GM12891 (cell line): ENCODE results near the gene POU3F2.
A peak's percentile ranks its signal among the peaks of the same experiment; 100 is the strongest.

Experiments
- DNase-seq: peaks from one replicate; pipeline ENCODE4 v3.0.0; 2011; ENCODE audit warnings: low spot score; ENCODE audit not compliant: insufficient read length
- FAIRE-seq: peaks from 2 replicates; lab custom pipeline; 2011; peaks lifted over from hg19 to GRCh38; lab: Jason Lieb, UNC
- PAX5 ChIP-seq: IDR thresholded peaks from 2 replicates; pipeline ENCODE4 v1.6.1; 2011; ENCODE audit warnings: low read length, moderate library complexity, mild to moderate bottlenecking; ENCODE audit not compliant: insufficient read depth, severe bottlenecking
- POLR2A ChIP-seq: IDR thresholded peaks from 2 replicates; pipeline ENCODE4 v1.6.1; 2011; ENCODE audit warnings: low read depth, low read length, control low read depth
- POLR2AphosphoS5 ChIP-seq: IDR thresholded peaks from 2 replicates; pipeline ENCODE4 v1.6.1; 2011; ENCODE audit warnings: low read depth, low read length, control low read depth
- POU2F2 ChIP-seq: IDR thresholded peaks from 2 replicates; pipeline ENCODE4 v1.6.1; 2011; ENCODE audit warnings: low read depth, mild to moderate bottlenecking, control low read depth, low read length, moderate library complexity
- SPI1 ChIP-seq: IDR thresholded peaks from 2 replicates; pipeline ENCODE4 v1.6.1; 2011; ENCODE audit warnings: low read depth, low read length, control low read depth
- TAF1 ChIP-seq: IDR thresholded peaks from 2 replicates; pipeline ENCODE4 v1.6.1; 2011; ENCODE audit warnings: low read depth, low read length, control low read depth

The POU3F2 gene

DNA sequence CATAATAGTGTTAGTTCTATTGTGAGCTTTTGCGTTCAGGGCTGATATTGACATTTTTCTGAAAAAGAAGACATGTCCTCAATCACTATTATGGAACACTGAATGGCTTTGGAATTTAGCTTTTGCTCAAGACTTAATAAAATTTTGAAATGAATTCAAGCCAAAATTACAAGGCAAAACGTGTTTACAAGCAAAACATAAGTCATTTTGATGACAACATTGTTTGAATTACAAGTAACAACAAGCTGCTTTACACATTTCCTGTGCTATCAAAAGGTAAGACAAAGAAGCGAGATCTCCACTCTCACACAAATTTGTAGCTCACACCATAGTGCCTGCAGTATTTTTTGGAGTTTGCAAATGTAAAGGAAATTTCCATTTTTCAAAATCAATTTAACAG lies 37.4 kb downstream of the POU3F2 start:
- no peak for TF ChIP-seq POU2F2
- TF ChIP-seq TAF1 = no peak
- TF ChIP-seq POLR2AphosphoS5 = no peak
- no peak for TF ChIP-seq PAX5
- TF ChIP-seq SPI1 = no peak
- TF ChIP-seq POLR2A = no peak
- FAIRE-seq (no peak), DNase-seq (no peak)

DNA sequence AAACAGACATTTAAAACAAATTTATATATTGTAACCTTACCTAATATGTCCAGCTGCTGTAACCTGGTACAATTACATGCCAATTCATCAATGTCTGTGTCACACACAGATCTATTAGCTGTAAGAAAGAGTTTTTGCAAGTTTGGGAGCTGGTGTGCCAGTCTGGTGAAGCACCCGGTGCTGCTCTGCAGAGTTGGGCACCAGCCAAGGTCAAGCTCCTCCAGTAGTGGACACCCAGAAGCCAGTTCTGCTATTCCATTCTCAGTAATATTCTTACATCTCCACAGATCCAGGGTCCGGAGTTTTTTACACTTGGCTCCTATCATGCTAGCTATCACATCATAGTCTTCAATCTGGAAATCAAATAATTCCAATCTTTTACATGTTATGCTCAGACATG lies 41.0 kb downstream of the POU3F2 start:
- DNase-seq = no peak
- FAIRE-seq = no peak
- TF ChIP-seq POLR2A (no peak), PAX5 (no peak), TAF1 (no peak), POU2F2 (no peak), POLR2AphosphoS5 (no peak), SPI1 (no peak)

DNA sequence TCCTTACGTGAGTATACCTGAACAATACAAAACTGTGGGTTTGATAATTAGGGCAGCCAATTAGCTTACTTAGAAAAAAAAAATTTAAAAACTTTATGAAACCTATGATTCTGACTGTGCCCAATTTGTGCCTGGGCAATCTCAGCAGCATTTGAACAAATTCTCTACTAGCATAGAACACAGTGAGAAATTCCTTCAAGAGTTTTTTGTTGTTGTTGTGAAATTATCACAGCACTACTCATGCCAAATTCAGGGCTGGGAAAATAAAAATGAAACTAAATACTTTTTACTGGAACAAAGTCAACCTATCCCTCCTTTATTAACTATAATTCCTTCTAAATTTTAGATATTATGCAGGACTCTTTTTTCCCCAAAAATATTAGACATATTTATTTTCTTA lies 42.9 kb downstream of the POU3F2 start:
- no peak for TF ChIP-seq PAX5
- no peak for TF ChIP-seq SPI1
- TF ChIP-seq POLR2A = no peak
- no peak for TF ChIP-seq TAF1
- TF ChIP-seq POLR2AphosphoS5 = no peak
- TF ChIP-seq POU2F2 = no peak
- FAIRE-seq = no peak
- no peak for DNase-seq

DNA sequence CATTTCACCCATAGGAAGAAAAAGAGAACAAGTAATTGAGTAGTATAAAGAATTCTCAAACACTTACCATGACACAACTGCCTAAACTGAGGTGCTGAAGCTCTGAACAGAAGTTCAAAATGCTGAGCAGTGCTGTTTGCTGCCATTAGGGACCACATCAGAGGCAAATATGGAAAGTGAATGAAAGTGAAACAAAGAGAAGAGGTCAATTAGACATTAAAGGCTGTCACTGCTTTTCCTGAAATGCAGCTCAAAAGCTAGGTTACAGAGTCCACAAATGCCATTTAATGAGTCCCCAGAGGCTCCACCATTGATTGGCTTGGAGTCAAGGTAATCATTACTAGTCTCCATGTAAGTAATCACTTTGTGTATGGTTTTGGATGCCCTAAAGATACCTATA lies 46.1 kb downstream of the POU3F2 start:
- FAIRE-seq (peak; percentile 52), DNase-seq (no peak)

DNA sequence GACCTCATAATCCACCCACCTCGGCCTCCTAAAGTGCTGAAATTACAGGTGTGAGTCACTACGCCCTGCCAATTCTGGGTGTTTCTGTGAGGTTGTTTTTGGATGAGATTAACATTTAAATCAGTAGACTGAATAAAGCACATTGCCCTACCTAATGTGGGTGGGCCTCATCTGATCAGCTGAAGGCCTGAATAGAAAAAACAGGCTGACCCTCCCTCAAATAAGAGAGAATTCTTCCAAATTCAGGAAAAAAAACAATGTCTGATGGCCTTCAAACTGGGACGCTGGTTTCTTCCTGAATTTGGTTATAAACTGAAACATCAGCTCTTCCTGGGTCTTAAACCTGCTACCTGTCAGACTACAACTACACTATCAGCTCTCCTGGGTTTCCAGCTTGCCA lies 51.0 kb downstream of the POU3F2 start:
- DNase-seq (no peak), FAIRE-seq (no peak)

More for the DNA sequence above, 46.1 kb downstream of the POU3F2 start:
- TF ChIP-seq POLR2A (no peak), TAF1 (no peak), PAX5 (no peak), POU2F2 (no peak), POLR2AphosphoS5 (no peak), SPI1 (no peak)

DNA sequence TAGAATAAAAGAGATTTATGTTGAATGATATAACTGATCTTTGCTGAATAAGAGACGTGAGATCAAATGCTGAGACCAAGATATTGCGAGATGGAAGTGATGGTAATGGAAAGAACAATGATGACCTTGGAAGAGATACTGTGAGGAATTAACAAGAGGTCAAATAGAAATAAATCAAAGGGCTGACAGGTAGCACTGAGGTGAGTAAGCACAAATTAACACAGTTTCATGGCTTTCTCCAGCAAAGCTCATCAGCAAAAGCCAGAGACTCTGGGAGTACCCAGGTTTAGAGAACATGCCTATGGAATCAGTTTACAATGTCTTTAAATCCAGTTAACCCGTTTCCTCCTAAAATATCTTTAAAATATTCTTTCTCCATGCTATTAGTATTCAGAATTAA lies 53.3 kb downstream of the POU3F2 start:
- DNase-seq = no peak
- TF ChIP-seq PAX5 (no peak), POLR2AphosphoS5 (no peak), SPI1 (no peak), POU2F2 (no peak), TAF1 (no peak), POLR2A (no peak)
- no peak for FAIRE-seq

More for the DNA sequence above, 51.0 kb downstream of the POU3F2 start:
- TF ChIP-seq POU2F2 (no peak), TAF1 (no peak), POLR2AphosphoS5 (no peak), PAX5 (no peak), SPI1 (no peak), POLR2A (no peak)
